CD4-positive, alpha-beta memory T cell (primary cell): Measurements from ENCODE around the gene ENAH. TPM values are rescaled to one million over a fixed set of nuclear protein-coding genes. Genes with fewer than 3 reads are reported as not detected.
A peak's percentile ranks its signal among the peaks of the same experiment; 100 is the strongest.

ENCODE experiments used
- CTCF ChIA-PET: fragments of 350-600 bp; sonication (Branson Sonifier 250); formaldehyde crosslinking; loops from one replicate; lab custom pipeline; 2021; ENCODE audit warnings: inconsistent platforms; ENCODE audit not compliant: partially characterized antibody; lab: Charles Lee
- POLR2A ChIA-PET: fragments of 350-600 bp; sonication (Branson Sonifier 250); formaldehyde crosslinking; loops from one replicate; lab custom pipeline; 2021; ENCODE audit not compliant: partially characterized antibody; lab: Charles Lee
- DNase-seq, 5 donors: peaks; one replicate each; pipeline versions ENCODE4 v3.0.0 to v3.0.0-alpha.2; 2020 to 2022; ENCODE audit warnings: mixed read lengths in 1 of 5
- H3K27ac ChIP-seq: one replicate; pipeline ENCODE4 v1.7.0; 2013; ENCODE audit warnings: low read depth, low read length
- H3K27me3 ChIP-seq: 2 replicates; pipeline ENCODE4 v1.7.0; 2013; ENCODE audit warnings: mild to moderate bottlenecking, low read length, moderate library complexity; ENCODE audit not compliant: insufficient read depth
- H3K36me3 ChIP-seq: 2 replicates; pipeline ENCODE4 v1.7.0; 2013; ENCODE audit warnings: mild to moderate bottlenecking, low read length, moderate library complexity; ENCODE audit not compliant: insufficient read depth
- H3K4me1 ChIP-seq: 2 replicates; pipeline ENCODE4 v1.7.0; 2013; ENCODE audit warnings: mild to moderate bottlenecking, low read length, moderate library complexity; ENCODE audit not compliant: insufficient read depth
- H3K4me3 ChIP-seq, 2 donors: one replicate each; pipeline ENCODE4 v1.7.0; 2013; ENCODE audit warnings: low read length in 2 of 2, mild to moderate bottlenecking in 1 of 2
- H3K9me3 ChIP-seq, 2 donors: one replicate each; pipeline ENCODE4 v1.7.0; 2013; ENCODE audit warnings: low read length in 2 of 2, control low read depth in 1 of 2; ENCODE audit not compliant: control insufficient read depth in 1 of 2
- H3K27ac Mint-ChIP-seq, 7 donors: one replicate each; pipeline ENCODE4 v1.8.0; 2020 to 2021; ENCODE audit warnings: mixed read lengths in 7 of 7, mild to moderate bottlenecking in 6 of 7, inconsistent platforms in 3 of 7, moderate library complexity in 3 of 7
- H3K27me3 Mint-ChIP-seq, 2 donors: one replicate each; pipeline ENCODE4 v1.8.0; 2020 to 2021; ENCODE audit warnings: mixed read lengths in 2 of 2
- H3K36me3 Mint-ChIP-seq, 2 donors: one replicate each; pipeline ENCODE4 v1.8.0; 2020 to 2021; ENCODE audit warnings: mixed read lengths in 2 of 2, inconsistent platforms in 1 of 2, mild to moderate bottlenecking in 1 of 2
- H3K4me1 Mint-ChIP-seq, 4 donors: one replicate each; pipeline ENCODE4 v1.8.0; 2020 to 2021; ENCODE audit warnings: mixed read lengths in 4 of 4, mild to moderate bottlenecking in 1 of 4
- H3K4me3 Mint-ChIP-seq, 8 donors: one replicate each; pipeline ENCODE4 v1.8.0; 2020 to 2021; ENCODE audit warnings: mixed read lengths in 8 of 8, mild to moderate bottlenecking in 7 of 8, moderate library complexity in 6 of 8, inconsistent platforms in 3 of 8
- H3K9me3 Mint-ChIP-seq, 8 donors: one replicate each; pipeline ENCODE4 v1.8.0; 2020 to 2021; ENCODE audit warnings: mixed read lengths in 8 of 8, mild to moderate bottlenecking in 5 of 8, inconsistent platforms in 3 of 8, moderate library complexity in 1 of 8
- intact Hi-C: fragments of 100-400 bp; cut with micrococcal nuclease; formaldehyde crosslinking; loops from one replicate; pipeline ENCODE4 v1.15.1; 2023
- polyA plus RNA-seq, 2 donors: library from polyadenylated mRNA; unstranded; fragments of 300-500 nt; fragmentation: Illumina TruSeq; gene quantifications; one replicate each; pipeline ENCODE4 v1.2.3, GENCODE V29; 2021
- total RNA-seq, 2 experiments: library from RNA; stranded (reverse); gene quantifications; one replicate each; pipeline ENCODE4 v1.2.3, GENCODE V29; 2021

Gene ENAH
- total and polyA plus RNA-seq, 4 experiments from 2014 or later: 0.26 TPM; not detected in 3

DNA sequence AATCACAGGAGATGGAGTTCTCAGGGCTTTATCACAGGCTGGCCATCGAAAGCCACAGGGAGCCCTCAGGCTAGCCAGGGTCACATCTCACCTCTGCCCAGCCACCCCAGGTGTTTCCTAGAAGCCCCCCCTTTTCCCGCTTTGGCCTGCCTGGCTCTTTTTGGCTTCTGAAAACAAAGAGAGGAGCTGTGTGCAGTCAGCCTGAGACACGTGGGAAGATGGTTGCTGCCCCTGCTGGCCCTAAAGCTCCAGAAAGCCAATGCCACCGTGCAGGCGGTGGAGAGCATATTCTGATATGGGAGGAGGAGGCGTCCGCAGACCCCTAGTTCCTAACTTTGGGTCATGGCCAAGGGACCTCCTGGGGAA, 206.3 kb downstream of the ENAH start:
- peaks cover 58% of the 10 kb centered on the region for H3K4me1 ChIP-seq

GRCh38 chr1:225445639-225446594, 207.0 kb downstream of the ENAH start:
- Histone ChIP-seq H3K27me3 (no peaks in the 10 kb centered on the region), H3K27ac (peak overlapping the region; percentile 45), H3K4me1 (peaks cover 63% of the 10 kb centered on the region), H3K9me3 (no peaks in the 10 kb centered on the region), H3K4me3 (peak overlapping the region; percentile 20 to 21), H3K36me3 (no peaks in the 10 kb centered on the region)
- Mint-ChIP-seq H3K27ac (peak overlapping the region; percentile 82 to 97 (median 93)), H3K27me3 (no peaks in the 10 kb centered on the region), H3K36me3 (no peaks in the 10 kb centered on the region), H3K9me3 (no peaks in the 10 kb centered on the region), H3K4me3 (peak overlapping the region; percentile 22 to 87 (median 78)), H3K4me1 (peaks cover 42 to 70% (median 54%) of the 10 kb centered on the region in 4 donors)
- peak in 2 of 5 donors; percentile 21 to 23 for DNase-seq
- intact Hi-C loops: loop anchor here (1.0 kb wide), 3 partner anchors 18 to 331 kb away; partner anchors contain the start of genes LBR and SRP9
- ChIA-PET POLR2A (interaction anchor here (0.8 to 9.3 kb wide), 15 partner anchors 9 to 663 kb away, joined by 3 to 319 read pairs (median 15); partner anchors contain the start of genes H3-3A, LBR, SDE2 and SRP9), CTCF (interaction anchor here (1.0 to 7.9 kb wide), 10 partner anchors 18 to 680 kb away, joined by 3 to 87 read pairs (median 6); partner anchors contain the start of gene LBR)

More for the DNA sequence above, 206.3 kb downstream of the ENAH start:
- Histone ChIP-seq H3K27me3 (no peaks in the 10 kb centered on the region), H3K36me3 (no peaks in the 10 kb centered on the region), H3K27ac (no peak overlapping the region), H3K4me3 (no peak overlapping the region), H3K9me3 (no peaks in the 10 kb centered on the region)
- Mint-ChIP-seq H3K4me3 (peak overlapping the region in 3 of 8 donors; percentile 30 to 87 (median 73)), H3K4me1 (peaks cover 38 to 66% (median 50%) of the 10 kb centered on the region in 4 donors), H3K27ac (peak overlapping the region in 5 of 7 donors; percentile 82 to 97 (median 93)), H3K36me3 (no peaks in the 10 kb centered on the region), H3K27me3 (no peaks in the 10 kb centered on the region), H3K9me3 (no peaks in the 10 kb centered on the region)
- ChIA-PET CTCF (interaction anchor here (1.1 to 4.6 kb wide), 3 partner anchors 18 to 27 kb away, joined by 3 to 43 read pairs (median 7); partner anchors contain the start of gene LBR), POLR2A (interaction anchor here (2.3 to 9.3 kb wide), 4 partner anchors 14 to 553 kb away, joined by 23 to 319 read pairs (median 122); partner anchors contain the start of genes LBR and SDE2)
- intact Hi-C loops: no loop called here
- DNase-seq: no peak

- H3K36me3 ChIP-seq: no peaks in the 10 kb centered on the region
- ChIA-PET POLR2A (interaction anchor here (0.6 to 9.3 kb wide), 5 partner anchors 14 to 542 kb away, joined by 3 to 319 read pairs (median 4); partner anchors contain the start of gene LBR), CTCF (interaction anchor here (1.5 to 7.9 kb wide), 5 partner anchors 10 to 123 kb away, joined by 4 to 87 read pairs (median 8); partner anchors contain the start of gene LBR)
- peaks cover 40 to 64% (median 54%) of the 10 kb centered on the region in 4 donors for H3K4me1 Mint-ChIP-seq
- no peaks in the 10 kb centered on the region for H3K27me3 ChIP-seq
- intact Hi-C loops: loop anchor here (5.0 kb wide), 1 partner anchor 125 kb away; no protein-coding TSS in a partner anchor
- no peaks in the 10 kb centered on the region for H3K36me3 Mint-ChIP-seq
- no peaks in the 10 kb centered on the region for H3K9me3 ChIP-seq
- peaks cover 58% of the 10 kb centered on the region for H3K4me1 ChIP-seq
- no peak for DNase-seq
- H3K27me3 Mint-ChIP-seq: no peaks in the 10 kb centered on the region
- no peaks in the 10 kb centered on the region for H3K9me3 Mint-ChIP-seq
- peak overlapping the region; percentile 25 to 84 (median 74) for H3K27ac Mint-ChIP-seq
- peak overlapping the region in 6 of 8 donors; percentile 21 to 75 (median 41) for H3K4me3 Mint-ChIP-seq
- H3K4me3 ChIP-seq: no peak overlapping the region
- peak overlapping the region; percentile 31 for H3K27ac ChIP-seq
Measured at GRCh38 chr1:225442123-225442505, 210.8 kb downstream of the ENAH start.

- intact Hi-C loops: loop anchor here (5.0 kb wide), 1 partner anchor 124 kb away; no protein-coding TSS in a partner anchor
- DNase-seq: no peak
- ChIA-PET POLR2A (interaction anchor here (0.6 to 9.3 kb wide), 5 partner anchors 14 to 543 kb away, joined by 3 to 319 read pairs (median 4); partner anchors contain the start of gene LBR), CTCF (interaction anchor here (0.9 to 7.9 kb wide), 8 partner anchors 10 to 122 kb away, joined by 3 to 87 read pairs (median 6); partner anchors contain the start of gene LBR)
- Histone ChIP-seq H3K36me3 (no peaks in the 10 kb centered on the region), H3K27me3 (no peaks in the 10 kb centered on the region), H3K4me3 (no peak overlapping the region), H3K4me1 (peaks cover 52% of the 10 kb centered on the region), H3K9me3 (no peaks in the 10 kb centered on the region), H3K27ac (peak overlapping the region; percentile 31)
- no peaks in the 10 kb centered on the region for H3K36me3 Mint-ChIP-seq
- peaks cover 40 to 60% (median 53%) of the 10 kb centered on the region in 4 donors for H3K4me1 Mint-ChIP-seq
- H3K27ac Mint-ChIP-seq: peak overlapping the region; percentile 25 to 84 (median 49)
- no peaks in the 10 kb centered on the region for H3K9me3 Mint-ChIP-seq
- peak overlapping the region; percentile 13 to 75 (median 41) for H3K4me3 Mint-ChIP-seq
- no peaks in the 10 kb centered on the region for H3K27me3 Mint-ChIP-seq
Measured at GRCh38 chr1:225441314-225442122, 211.4 kb downstream of the ENAH start.

- Mint-ChIP-seq H3K27ac (peak overlapping the region in 1 of 7 donors; percentile 8), H3K4me3 (no peak overlapping the region), H3K36me3 (no peaks in the 10 kb centered on the region), H3K9me3 (no peaks in the 10 kb centered on the region), H3K4me1 (peaks cover 32 to 51% (median 44%) of the 10 kb centered on the region in 4 donors), H3K27me3 (no peaks in the 10 kb centered on the region)
- ChIA-PET CTCF (interaction anchor here (0.7 to 7.9 kb wide), 10 partner anchors 13 to 534 kb away, joined by 3 to 87 read pairs (median 5); partner anchors contain the start of gene LBR), POLR2A (interaction anchor here (8.0 to 9.3 kb wide), 2 partner anchors 13 to 27 kb away, joined by 209 to 319 read pairs; partner anchors contain the start of gene LBR)
- H3K9me3 ChIP-seq: no peaks in the 10 kb centered on the region
- no peaks in the 10 kb centered on the region for H3K27me3 ChIP-seq
- no peak overlapping the region for H3K4me3 ChIP-seq
- DNase-seq: no peak
- no peak overlapping the region for H3K27ac ChIP-seq
- H3K4me1 ChIP-seq: peaks cover 43% of the 10 kb centered on the region
- intact Hi-C loops: loop anchor here (5.0 kb wide), 1 partner anchor 123 kb away; no protein-coding TSS in a partner anchor
- no peaks in the 10 kb centered on the region for H3K36me3 ChIP-seq
Measured at GRCh38 chr1:225440380-225441221, 212.3 kb downstream of the ENAH start.
